Tibial artery (tissue), 4 donors: ENCODE data around the gene HLF.

ENCODE experiments used
- DNase-seq, 2 donors: peaks; one replicate each; pipeline ENCODE4 v3.0.0-alpha.2; 2019
- H3K27ac ChIP-seq, 2 donors: fragments of 200-600 bp; sonication (generic) in 1 of 2; 1 replicate in 1 of 2; 2 replicates in 1 of 2; pipeline ENCODE4 v1.5.1; 2018 to 2019; ENCODE audit warnings: mild to moderate bottlenecking in 1 of 2
- H3K27me3 ChIP-seq, 2 donors: fragments of 200-600 bp; sonication (generic) in 1 of 2; one replicate each; pipeline versions ENCODE4 v1.5.1 to v1.6.0; 2016 to 2019
- H3K36me3 ChIP-seq, 3 donors: fragments of 200-600 bp; sonication (generic) in 2 of 3; one replicate each; pipeline ENCODE4 v1.5.1; 2016 to 2019; ENCODE audit warnings: mild to moderate bottlenecking in 2 of 3
- H3K4me1 ChIP-seq, 4 donors: fragments of 200-600 bp; sonication (generic) in 2 of 4; 1 replicate in 3 of 4; 2 replicates in 1 of 4; pipeline ENCODE4 v1.5.1; 2016 to 2019
- H3K4me3 ChIP-seq, 2 donors: fragments of 200-600 bp; sonication (generic) in 1 of 2; 1 replicate in 1 of 2; 2 replicates in 1 of 2; pipeline ENCODE4 v1.5.1; 2018 to 2019; ENCODE audit warnings: mild to moderate bottlenecking in 2 of 2
- H3K9me3 ChIP-seq, 3 donors: fragments of 200-600 bp; sonication (generic) in 1 of 3; one replicate each; pipeline ENCODE4 v1.5.1; 2016 to 2019
- CTCF ChIP-seq, 2 experiments: fragments of 200-600 bp in 1 of 2; fragments of 450-650 bp in 1 of 2; IDR thresholded peaks; one replicate each; pipeline ENCODE4 v1.5.1; 2017 to 2019; ENCODE audit warnings: antibody characterized with exemption in 2 of 2, mild to moderate bottlenecking in 1 of 2, moderate library complexity in 1 of 2
- intact Hi-C: fragments of 100-400 bp; cut with DNase I; formaldehyde crosslinking; loops from one replicate; pipeline ENCODE4 v1.15.0; 2023; ENCODE audit warnings: low total_unique reads

Gene HLF

GRCh38 chr17:55278173-55278961, 13.6 kb downstream of the HLF start:
- intact Hi-C loops = no loop called here
- H3K9me3 ChIP-seq = no peaks in the 10 kb centered on the region
- no peak overlapping the region for H3K4me3 ChIP-seq
- H3K27ac ChIP-seq = peak overlapping the region; percentile 79 to 83
- H3K36me3 ChIP-seq = no peaks in the 10 kb centered on the region
- TF ChIP-seq CTCF (IDR thresholded peaks at IDR 0.05) = no peak
- H3K27me3 ChIP-seq = no peaks in the 10 kb centered on the region
- H3K4me1 ChIP-seq = peaks cover 0 to 89% (median 74%) of the 10 kb centered on the region in 4 donors
- no peak for DNase-seq

GRCh38 chr17:55279203-55279602, 14.4 kb downstream of the HLF start:
- no peak for TF ChIP-seq CTCF (IDR thresholded peaks at IDR 0.05)
- Histone ChIP-seq H3K4me3 (no peak overlapping the region), H3K9me3 (no peaks in the 10 kb centered on the region), H3K27me3 (no peaks in the 10 kb centered on the region), H3K4me1 (peaks cover 3 to 91% (median 76%) of the 10 kb centered on the region in 4 donors), H3K27ac (peak overlapping the region; percentile 79 to 83), H3K36me3 (no peaks in the 10 kb centered on the region)
- no peak for DNase-seq
- intact Hi-C loops = no loop called here

GRCh38 chr17:55279788-55280187, 15.0 kb downstream of the HLF start:
- Histone ChIP-seq H3K27me3 (no peaks in the 10 kb centered on the region), H3K9me3 (no peaks in the 10 kb centered on the region), H3K4me1 (peaks cover 9 to 91% (median 76%) of the 10 kb centered on the region in 4 donors), H3K36me3 (no peaks in the 10 kb centered on the region), H3K4me3 (no peak overlapping the region), H3K27ac (peak overlapping the region; percentile 83 to 88)
- no peak for TF ChIP-seq CTCF (IDR thresholded peaks at IDR 0.05)
- intact Hi-C loops = no loop called here
- no peak for DNase-seq

- intact Hi-C loops = no loop called here
- Histone ChIP-seq H3K4me1 (peaks cover 13 to 91% (median 78%) of the 10 kb centered on the region in 4 donors), H3K9me3 (no peaks in the 10 kb centered on the region), H3K4me3 (no peak overlapping the region), H3K27me3 (no peaks in the 10 kb centered on the region), H3K27ac (peak overlapping the region; percentile 83 to 88), H3K36me3 (no peaks in the 10 kb centered on the region)
- TF ChIP-seq CTCF (IDR thresholded peaks at IDR 0.05) = no peak
- DNase-seq = no peak
Measured at GRCh38 chr17:55280212-55280611, 15.5 kb downstream of the HLF start.

GRCh38 chr17:55281649-55282378, 17.1 kb downstream of the HLF start:
- no peaks in the 10 kb centered on the region for H3K36me3 ChIP-seq
- TF ChIP-seq CTCF (IDR thresholded peaks at IDR 0.05) = no peak
- intact Hi-C loops = no loop called here
- peak overlapping the region; percentile 10 to 14 for H3K4me3 ChIP-seq
- H3K9me3 ChIP-seq = no peaks in the 10 kb centered on the region
- H3K4me1 ChIP-seq = peaks cover 15 to 90% (median 74%) of the 10 kb centered on the region in 4 donors
- DNase-seq = no peak
- H3K27ac ChIP-seq = peak overlapping the region; percentile 83 to 88
- H3K27me3 ChIP-seq = no peaks in the 10 kb centered on the region
